Fibroblast of lung (primary cell): ENCODE data around the gene TGFB2. TPM values are rescaled to one million over a fixed set of nuclear protein-coding genes. Genes with fewer than 3 reads are reported as not detected.
A peak's percentile ranks its signal among the peaks of the same experiment; 100 is the strongest.

Source experiments
- DNase-seq, 2 donors: peaks; one replicate each; pipeline versions ENCODE4 v3.0.0 to v3.0.0-alpha.2; 2010; ENCODE audit warnings: low read depth in 2 of 2
- H2AFZ ChIP-seq: 2 replicates; pipeline ENCODE4 v1.5.1; 2012; ENCODE audit warnings: low read length, control low read depth, inconsistent platforms
- H3K27ac ChIP-seq: 2 replicates; pipeline ENCODE4 v1.5.1; 2011; ENCODE audit warnings: low read length, control low read depth; ENCODE audit not compliant: insufficient read depth
- H3K27me3 ChIP-seq: 2 replicates; pipeline ENCODE4 v1.5.1; 2011; ENCODE audit warnings: mild to moderate bottlenecking, low read length; ENCODE audit not compliant: control insufficient read depth, insufficient read depth
- H3K36me3 ChIP-seq: 2 replicates; pipeline ENCODE4 v1.5.1; 2011; ENCODE audit warnings: low read length; ENCODE audit not compliant: control insufficient read depth, insufficient read depth
- H3K4me1 ChIP-seq: 2 replicates; pipeline ENCODE4 v1.5.1; 2011; ENCODE audit warnings: low read length; ENCODE audit not compliant: control insufficient read depth, insufficient read depth; ENCODE audit errors: extremely low read depth
- H3K4me2 ChIP-seq: 2 replicates; pipeline ENCODE4 v1.5.1; 2011; ENCODE audit warnings: low read length, control low read depth; ENCODE audit not compliant: insufficient read depth; ENCODE audit errors: extremely low read depth
- H3K4me3 ChIP-seq, 4 experiments: fragments of 200-600 bp in 1 of 4; sonication (generic) in 1 of 4; replicated peaks in 1 of 4; 2 replicates each; pipeline ENCODE4 v1.5.1; 2011 to 2016; ENCODE audit warnings: low read length in 4 of 4, low read depth in 3 of 4, mild to moderate bottlenecking in 3 of 4, control low read depth in 2 of 4, inconsistent platforms in 1 of 4, mixed read lengths in 1 of 4; ENCODE audit not compliant: insufficient read depth in 1 of 4; ENCODE audit errors: control extremely low read depth in 1 of 4
- H3K79me2 ChIP-seq: 2 replicates; pipeline ENCODE4 v1.5.1; 2012; ENCODE audit warnings: mild to moderate bottlenecking, low read length, inconsistent platforms; ENCODE audit not compliant: control insufficient read depth, insufficient read depth
- H3K9ac ChIP-seq: 2 replicates; pipeline ENCODE4 v1.5.1; 2011; ENCODE audit warnings: mild to moderate bottlenecking, low read length, control low read depth; ENCODE audit not compliant: insufficient read depth
- H3K9me3 ChIP-seq: 2 replicates; pipeline ENCODE4 v1.5.1; 2012; ENCODE audit warnings: low read depth, low read length; ENCODE audit not compliant: control insufficient read depth, insufficient read depth
- H4K20me1 ChIP-seq: 2 replicates; pipeline ENCODE4 v1.5.1; 2011; ENCODE audit warnings: low read length; ENCODE audit not compliant: control insufficient read depth, insufficient read depth; ENCODE audit errors: extremely low read depth
- EZH2 ChIP-seq: IDR thresholded peaks from 2 replicates; pipeline ENCODE4 v1.5.1; 2012; ENCODE audit warnings: low read length, control low read depth, mild to moderate bottlenecking; ENCODE audit errors: missing control alignments
- polyA plus RNA-seq, 2 donors: library from polyadenylated mRNA; depleted of rRNA in 1 of 2; stranded (reverse) in 1 of 2; unstranded in 1 of 2; fragments of >200 nt; gene quantifications; 2 replicates each; pipeline ENCODE4 v1.2.1, GENCODE V29; 2011 to 2012; ENCODE audit warnings: missing spikeins in 1 of 2
- total RNA-seq: library from RNA; depleted of rRNA; stranded (reverse); fragments of >200 nt; gene quantifications from 2 replicates; pipeline ENCODE4 v1.2.1, GENCODE V29; 2014
- TF ChIP-seq, protein P1 (sequence below), 2 donors: IDR thresholded peaks in 1 of 2; conservative IDR thresholded peaks in 1 of 2; 1 replicate in 1 of 2; 2 replicates in 1 of 2; pipeline ENCODE4 v1.5.1; 2011 to 2012; ENCODE audit warnings: low read length in 2 of 2, control low read depth in 1 of 2, inconsistent platforms in 1 of 2, low read depth in 1 of 2, mild to moderate bottlenecking in 1 of 2

TGFB2 gene
- total and polyA plus RNA-seq, 2 donors (not counting 1 experiment from before 2014, with no cell fraction given), result 13.9 to 29.1 TPM

DNA sequence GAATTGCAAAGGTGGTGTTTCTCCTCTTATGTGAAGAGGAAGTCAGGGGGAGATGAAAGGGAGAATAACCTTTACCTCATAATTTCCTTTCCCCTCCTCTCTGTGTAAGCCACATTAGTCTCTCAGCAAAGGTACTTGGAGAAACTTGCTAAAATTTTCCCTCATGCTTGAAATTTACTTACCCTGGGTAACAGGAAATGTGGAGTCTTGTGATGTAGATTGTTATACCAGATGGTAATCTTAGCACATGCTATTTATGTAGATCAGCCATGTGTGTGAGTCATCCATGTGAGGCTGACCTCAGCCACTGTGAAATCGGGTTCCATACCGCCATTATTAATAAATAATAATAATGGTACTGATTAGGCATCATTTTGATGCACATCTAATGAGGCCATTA, 128.4 kb downstream of the TGFB2 start:
- peak; percentile 64 to 79 for DNase-seq
- Histone ChIP-seq H3K4me1 (no peaks in the 10 kb centered on the region), H3K27ac (no peak overlapping the region), H3K4me2 (no peak overlapping the region), H3K4me3 (no peak overlapping the region), H4K20me1 (no peaks in the 10 kb centered on the region), H3K27me3 (no peaks in the 10 kb centered on the region), H3K9ac (no peak overlapping the region), H3K36me3 (no peaks in the 10 kb centered on the region), H3K79me2 (no peaks in the 10 kb centered on the region), H3K9me3 (no peaks in the 10 kb centered on the region), H2AFZ (no peak overlapping the region)
- no peak for TF ChIP-seq EZH2
- TF ChIP-seq, protein P1, sequence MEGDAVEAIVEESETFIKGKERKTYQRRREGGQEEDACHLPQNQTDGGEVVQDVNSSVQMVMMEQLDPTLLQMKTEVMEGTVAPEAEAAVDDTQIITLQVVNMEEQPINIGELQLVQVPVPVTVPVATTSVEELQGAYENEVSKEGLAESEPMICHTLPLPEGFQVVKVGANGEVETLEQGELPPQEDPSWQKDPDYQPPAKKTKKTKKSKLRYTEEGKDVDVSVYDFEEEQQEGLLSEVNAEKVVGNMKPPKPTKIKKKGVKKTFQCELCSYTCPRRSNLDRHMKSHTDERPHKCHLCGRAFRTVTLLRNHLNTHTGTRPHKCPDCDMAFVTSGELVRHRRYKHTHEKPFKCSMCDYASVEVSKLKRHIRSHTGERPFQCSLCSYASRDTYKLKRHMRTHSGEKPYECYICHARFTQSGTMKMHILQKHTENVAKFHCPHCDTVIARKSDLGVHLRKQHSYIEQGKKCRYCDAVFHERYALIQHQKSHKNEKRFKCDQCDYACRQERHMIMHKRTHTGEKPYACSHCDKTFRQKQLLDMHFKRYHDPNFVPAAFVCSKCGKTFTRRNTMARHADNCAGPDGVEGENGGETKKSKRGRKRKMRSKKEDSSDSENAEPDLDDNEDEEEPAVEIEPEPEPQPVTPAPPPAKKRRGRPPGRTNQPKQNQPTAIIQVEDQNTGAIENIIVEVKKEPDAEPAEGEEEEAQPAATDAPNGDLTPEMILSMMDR (conservative IDR thresholded peaks at IDR 0.05 in 1 of 2, IDR thresholded peaks at IDR 0.05 in 1 of 2; ENCODE audit: low read depth in 1 of 2, low read length in 2 of 2), result no peak

DNA sequence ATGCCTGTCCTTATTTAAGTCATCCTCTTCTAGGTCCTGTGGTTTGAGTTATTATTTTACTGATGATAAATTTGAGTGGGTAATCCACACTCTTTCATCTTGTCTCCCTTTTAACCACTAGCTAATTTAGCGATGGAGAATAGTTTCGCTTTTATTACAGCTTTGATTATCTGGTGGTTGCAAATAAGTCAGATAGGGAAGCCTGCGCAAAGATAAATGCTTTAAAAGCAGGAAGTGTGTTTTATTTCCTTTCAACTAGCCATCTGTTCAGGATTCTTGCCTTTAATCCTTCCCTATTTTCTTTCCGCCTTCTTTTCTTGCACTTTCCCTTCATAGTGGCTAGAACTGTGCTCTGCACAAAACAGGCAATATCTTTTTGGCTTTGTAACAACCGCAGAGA, 129.0 kb downstream of the TGFB2 start:
- H3K27me3 ChIP-seq, result no peaks in the 10 kb centered on the region
- no peaks in the 10 kb centered on the region for H3K79me2 ChIP-seq
- no peak overlapping the region for H3K4me3 ChIP-seq
- peaks cover 1% of the 10 kb centered on the region for H3K4me1 ChIP-seq
- no peaks in the 10 kb centered on the region for H3K9me3 ChIP-seq
- H3K27ac ChIP-seq, result no peak overlapping the region
- no peaks in the 10 kb centered on the region for H4K20me1 ChIP-seq
- H2AFZ ChIP-seq, result no peak overlapping the region
- H3K4me2 ChIP-seq, result no peak overlapping the region
- no peaks in the 10 kb centered on the region for H3K36me3 ChIP-seq
- DNase-seq, result no peak
- no peak overlapping the region for H3K9ac ChIP-seq
- TF ChIP-seq, protein P1 (conservative IDR thresholded peaks at IDR 0.05 in 1 of 2, IDR thresholded peaks at IDR 0.05 in 1 of 2; ENCODE audit: low read depth in 1 of 2, low read length in 2 of 2), result no peak
- TF ChIP-seq EZH2, result no peak

- Histone ChIP-seq H4K20me1 (no peaks in the 10 kb centered on the region), H2AFZ (no peak overlapping the region)
Observed at GRCh38 chr1:218475275-218475674, 130.1 kb downstream of the TGFB2 start.

More at GRCh38 chr1:218475275-218475674, 130.1 kb downstream of the TGFB2 start:
- H3K4me2 ChIP-seq, result no peak overlapping the region
- peak in 1 of 2 donors; percentile 76 for DNase-seq
- TF ChIP-seq, protein P1 (conservative IDR thresholded peaks at IDR 0.05 in 1 of 2, IDR thresholded peaks at IDR 0.05 in 1 of 2; ENCODE audit: low read depth in 1 of 2, low read length in 2 of 2), result no peak
- no peak for TF ChIP-seq EZH2
- no peaks in the 10 kb centered on the region for H3K79me2 ChIP-seq
- no peaks in the 10 kb centered on the region for H3K9me3 ChIP-seq
- H3K9ac ChIP-seq, result no peak overlapping the region
- no peaks in the 10 kb centered on the region for H3K36me3 ChIP-seq
- H3K27me3 ChIP-seq, result no peaks in the 10 kb centered on the region
- no peak overlapping the region for H3K4me3 ChIP-seq
- peaks cover 12% of the 10 kb centered on the region for H3K4me1 ChIP-seq
- H3K27ac ChIP-seq, result no peak overlapping the region
